GM21390 (cell line): Measurements from ENCODE around the gene LAD1.

ENCODE experiments used
- ATAC-seq: cut with Tn5 transposase; IDR thresholded peaks from one replicate; pipeline ENCODE4 v1.9.1; 2021; ENCODE audit not compliant: unreplicated experiment

Gene LAD1

GRCh38 chr1:201366696-201367095 is 32.4 kb downstream of the LAD1 start:
- no peak for ATAC-seq

- no peak for ATAC-seq
Observed at GRCh38 chr1:201365251-201365650, 33.9 kb downstream of the LAD1 start.

- ATAC-seq, result no peak
Observed at GRCh38 chr1:201364808-201365105, 34.4 kb downstream of the LAD1 start.

- ATAC-seq, result no peak
Observed at GRCh38 chr1:201363467-201363866, 35.7 kb downstream of the LAD1 start.

- no peak for ATAC-seq
Observed at GRCh38 chr1:201362906-201363305, 36.2 kb downstream of the LAD1 start.

GRCh38 chr1:201361652-201362504 is 37.2 kb downstream of the LAD1 start:
- ATAC-seq, result no peak

- ATAC-seq, result no peak
Observed at GRCh38 chr1:201360901-201361651, 38.0 kb downstream of the LAD1 start.

- ATAC-seq, result no peak
Observed at GRCh38 chr1:201360486-201360885, 38.6 kb downstream of the LAD1 start.

GRCh38 chr1:201359873-201360210 is 39.3 kb downstream of the LAD1 start:
- ATAC-seq, result no peak

GRCh38 chr1:201359031-201359872 is 39.9 kb downstream of the LAD1 start:
- ATAC-seq, result no peak

GRCh38 chr1:201358596-201358995 is 40.5 kb downstream of the LAD1 start:
- ATAC-seq, result no peak

GRCh38 chr1:201357636-201358348 is 41.3 kb downstream of the LAD1 start:
- ATAC-seq, result no peak

GRCh38 chr1:201357211-201357610 is 41.9 kb downstream of the LAD1 start:
- ATAC-seq, result no peak

- no peak for ATAC-seq
Observed at GRCh38 chr1:201356701-201357100, 42.4 kb downstream of the LAD1 start.

GRCh38 chr1:201356236-201356635 is 42.9 kb downstream of the LAD1 start:
- ATAC-seq, result no peak

GRCh38 chr1:201355471-201355870 is 43.7 kb downstream of the LAD1 start:
- no peak for ATAC-seq

- ATAC-seq, result no peak
Observed at GRCh38 chr1:201354901-201355295, 44.2 kb downstream of the LAD1 start.

- no peak for ATAC-seq
Observed at GRCh38 chr1:201354151-201354900, 44.8 kb downstream of the LAD1 start.

GRCh38 chr1:201353186-201353940 is 45.8 kb downstream of the LAD1 start:
- no peak for ATAC-seq

GRCh38 chr1:201351617-201352016 is 47.5 kb downstream of the LAD1 start:
- no peak for ATAC-seq
